ENCODE data around the gene FCER2.

Gene FCER2

GRCh38 chr19:7698583-7698982 is 3.3 kb downstream of the FCER2 start:
- Histone ChIP-seq H3K4me3 (ENCODE audit: low read depth in 1 of 2, low read length in 2 of 2) (no peak overlapping the region), H3K9ac (ENCODE audit: low read depth, low read length) (no peak overlapping the region), H3K27ac (ENCODE audit: low read length) (no peak overlapping the region), H3K36me3 (ENCODE audit: insufficient read depth, low read length) (no peaks in the 10 kb centered on the region), H3K27me3 (ENCODE audit: insufficient read depth, low read length, poor library complexity) (no peaks in the 10 kb centered on the region), H3K9me3 (ENCODE audit: insufficient read depth, low read length, severe bottlenecking) (no peaks in the 10 kb centered on the region), H4K20me1 (ENCODE audit: insufficient read depth, low read length) (no peaks in the 10 kb centered on the region), H3K4me2 (ENCODE audit: insufficient read depth, low read length) (no peak overlapping the region), H2AFZ (ENCODE audit: low read depth, low read length) (no peak overlapping the region), H3K4me1 (ENCODE audit: insufficient read depth, low read length) (no peaks in the 10 kb centered on the region), H3K79me2 (ENCODE audit: insufficient read depth, low read length) (no peaks in the 10 kb centered on the region)
- TF ChIP-seq EZH2 (IDR thresholded peaks at IDR 0.05; ENCODE audit: borderline replicate concordance, low read depth, low read length, severe bottlenecking), result no peak
- TF ChIP-seq CTCF (IDR thresholded peaks at IDR 0.05; ENCODE audit: borderline replicate concordance, extremely low read depth, low read length, poor library complexity, severe bottlenecking), result no peak
- DNase-seq (no peak), ATAC-seq (ENCODE audit: insufficient read depth, low read depth) (no peak)

- Histone ChIP-seq H3K9ac (ENCODE audit: low read depth, low read length) (no peak overlapping the region), H3K27me3 (ENCODE audit: insufficient read depth, low read length, poor library complexity) (no peaks in the 10 kb centered on the region), H3K9me3 (ENCODE audit: insufficient read depth, low read length, severe bottlenecking) (no peaks in the 10 kb centered on the region), H2AFZ (ENCODE audit: low read depth, low read length) (no peak overlapping the region), H3K79me2 (ENCODE audit: insufficient read depth, low read length) (no peaks in the 10 kb centered on the region), H3K27ac (ENCODE audit: low read length) (no peak overlapping the region), H3K4me2 (ENCODE audit: insufficient read depth, low read length) (no peak overlapping the region), H3K4me1 (ENCODE audit: insufficient read depth, low read length) (no peaks in the 10 kb centered on the region), H3K36me3 (ENCODE audit: insufficient read depth, low read length) (no peaks in the 10 kb centered on the region), H4K20me1 (ENCODE audit: insufficient read depth, low read length) (no peaks in the 10 kb centered on the region), H3K4me3 (ENCODE audit: low read depth in 1 of 2, low read length in 2 of 2) (no peak overlapping the region)
- no peak for ATAC-seq (ENCODE audit: insufficient read depth, low read depth)
- TF ChIP-seq CTCF (IDR thresholded peaks at IDR 0.05; ENCODE audit: borderline replicate concordance, extremely low read depth, low read length, poor library complexity, severe bottlenecking) (no peak), EZH2 (IDR thresholded peaks at IDR 0.05; ENCODE audit: borderline replicate concordance, low read depth, low read length, severe bottlenecking) (no peak)
- no peak for DNase-seq
Observed at GRCh38 chr19:7697721-7698287, 4.1 kb downstream of the FCER2 start.

- Histone ChIP-seq H3K4me1 (ENCODE audit: insufficient read depth, low read length) (no peaks in the 10 kb centered on the region), H3K9me3 (ENCODE audit: insufficient read depth, low read length, severe bottlenecking) (no peaks in the 10 kb centered on the region), H3K36me3 (ENCODE audit: insufficient read depth, low read length) (no peaks in the 10 kb centered on the region), H4K20me1 (ENCODE audit: insufficient read depth, low read length) (no peaks in the 10 kb centered on the region), H3K4me2 (ENCODE audit: insufficient read depth, low read length) (no peak overlapping the region), H3K27me3 (ENCODE audit: insufficient read depth, low read length, poor library complexity) (no peaks in the 10 kb centered on the region), H3K9ac (ENCODE audit: low read depth, low read length) (no peak overlapping the region), H3K27ac (ENCODE audit: low read length) (no peak overlapping the region), H2AFZ (ENCODE audit: low read depth, low read length) (no peak overlapping the region), H3K4me3 (ENCODE audit: low read depth in 1 of 2, low read length in 2 of 2) (no peak overlapping the region), H3K79me2 (ENCODE audit: insufficient read depth, low read length) (no peaks in the 10 kb centered on the region)
- ATAC-seq (ENCODE audit: insufficient read depth, low read depth) (no peak), DNase-seq (no peak)
- TF ChIP-seq EZH2 (IDR thresholded peaks at IDR 0.05; ENCODE audit: borderline replicate concordance, low read depth, low read length, severe bottlenecking), result no peak
- TF ChIP-seq CTCF (IDR thresholded peaks at IDR 0.05; ENCODE audit: borderline replicate concordance, extremely low read depth, low read length, poor library complexity, severe bottlenecking), result no peak
Observed at GRCh38 chr19:7694499-7694898, 7.4 kb downstream of the FCER2 start.
